RWPE1 (cell line): ENCODE measurements around the gene KRT33B.

Source experiments
- CTCF ChIA-PET: fragments of 350-600 bp; sonication (Branson Sonifier 250); formaldehyde crosslinking; extraction: SDS; loops from one replicate; lab custom pipeline; 2021; lab: Yijun Ruan, JAX
- POLR2A ChIA-PET: fragments of 400-600 bp; formaldehyde crosslinking; extraction: SDS; loops from one replicate; lab custom pipeline; 2020; ENCODE audit warnings: antibody characterized with exemption; ENCODE audit not compliant: low non-redundant PET; lab: Yijun Ruan, JAX
- DNase-seq: peaks from one replicate; pipeline ENCODE4 v3.0.0; 2012; ENCODE audit warnings: low spot score
- H3K27ac ChIP-seq: fragments of 450-650 bp; 2 replicates; pipeline ENCODE4 v1.5.1; 2017
- CTCF ChIP-seq: fragments of 450-650 bp; conservative IDR thresholded peaks from 2 replicates; pipeline ENCODE4 v1.5.1; 2017; ENCODE audit warnings: low read depth, mild to moderate bottlenecking

The KRT33B gene

GRCh38 chr17:41340494-41340893 is 29.1 kb downstream of the KRT33B start:
- CTCF ChIA-PET: no interaction called here
- POLR2A ChIA-PET: no interaction called here
- no peak for DNase-seq
- TF ChIP-seq CTCF: no peak
- no peak overlapping the region for H3K27ac ChIP-seq

- ChIA-PET CTCF (interaction anchor here (0.6 to 1.3 kb wide), 2 partner anchors 11 to 16 kb away, joined by 3 to 4 read pairs; no protein-coding TSS in a partner anchor), POLR2A (no interaction called here)
- no peak for DNase-seq
- H3K27ac ChIP-seq: no peak overlapping the region
- no peak for TF ChIP-seq CTCF
Observed at GRCh38 chr17:41339571-41340172, 29.9 kb downstream of the KRT33B start.

GRCh38 chr17:41338961-41339485 is 30.6 kb downstream of the KRT33B start:
- TF ChIP-seq CTCF: no peak
- ChIA-PET POLR2A (no interaction called here), CTCF (interaction anchor here (0.6 to 1.3 kb wide), 2 partner anchors 10 to 354 kb away, joined by 3 to 4 read pairs; no protein-coding TSS in a partner anchor)
- H3K27ac ChIP-seq: no peak overlapping the region
- peak; percentile 17 for DNase-seq

- CTCF ChIA-PET: no interaction called here
- POLR2A ChIA-PET: no interaction called here
- TF ChIP-seq CTCF: no peak
- H3K27ac ChIP-seq: no peak overlapping the region
- DNase-seq: no peak
Observed at GRCh38 chr17:41335747-41336146, 33.9 kb downstream of the KRT33B start.

- H3K27ac ChIP-seq: no peak overlapping the region; the same call in 1 of the 2 replicates
- CTCF ChIA-PET: interaction anchor here (1.0 kb wide), 2 partner anchors 11 to 83 kb away, joined by 3 to 4 read pairs; no protein-coding TSS in a partner anchor
- DNase-seq: no peak
- POLR2A ChIA-PET: no interaction called here
- no peak for TF ChIP-seq CTCF
Observed at GRCh38 chr17:41334385-41335305, 35.0 kb downstream of the KRT33B start.

GRCh38 chr17:41333836-41334235 is 35.8 kb downstream of the KRT33B start:
- no peak for DNase-seq
- CTCF ChIA-PET: interaction anchor here (0.7 to 1.0 kb wide), 3 partner anchors 10 to 175 kb away, joined by 3 to 4 read pairs (median 3); no protein-coding TSS in a partner anchor

More at GRCh38 chr17:41333836-41334235, 35.8 kb downstream of the KRT33B start:
- POLR2A ChIA-PET: no interaction called here
- H3K27ac ChIP-seq: no peak overlapping the region
- no peak for TF ChIP-seq CTCF
